HG02840 (cell line): ENCODE results near the gene PALMD.

Experiments
- ATAC-seq: cut with Tn5 transposase; IDR thresholded peaks from one replicate; pipeline ENCODE4 v1.9.1; 2021; ENCODE audit warnings: mild to moderate bottlenecking, moderate library complexity, moderate number of reproducible peaks; ENCODE audit not compliant: unreplicated experiment, low FRiP score

The PALMD gene

DNA sequence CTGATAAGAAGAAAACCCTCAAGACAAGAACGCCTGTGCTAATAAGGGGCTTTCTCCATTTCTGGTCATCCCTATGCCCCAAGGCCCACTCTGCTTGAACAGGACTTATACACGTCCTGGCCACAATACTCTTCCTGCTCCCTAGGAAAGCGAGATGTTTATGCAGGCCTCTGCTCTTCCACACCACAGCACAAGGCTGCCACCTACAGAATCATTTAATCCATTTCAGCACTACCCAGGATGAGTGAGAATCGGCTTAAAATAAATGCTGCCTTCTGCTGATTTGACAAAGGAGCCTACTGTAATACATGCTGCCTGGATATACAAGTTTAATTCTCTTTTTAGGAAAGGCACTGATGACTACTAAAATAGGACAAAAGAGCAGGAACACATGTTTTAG, 91.1 kb downstream of the PALMD start:
- no peak for ATAC-seq

DNA sequence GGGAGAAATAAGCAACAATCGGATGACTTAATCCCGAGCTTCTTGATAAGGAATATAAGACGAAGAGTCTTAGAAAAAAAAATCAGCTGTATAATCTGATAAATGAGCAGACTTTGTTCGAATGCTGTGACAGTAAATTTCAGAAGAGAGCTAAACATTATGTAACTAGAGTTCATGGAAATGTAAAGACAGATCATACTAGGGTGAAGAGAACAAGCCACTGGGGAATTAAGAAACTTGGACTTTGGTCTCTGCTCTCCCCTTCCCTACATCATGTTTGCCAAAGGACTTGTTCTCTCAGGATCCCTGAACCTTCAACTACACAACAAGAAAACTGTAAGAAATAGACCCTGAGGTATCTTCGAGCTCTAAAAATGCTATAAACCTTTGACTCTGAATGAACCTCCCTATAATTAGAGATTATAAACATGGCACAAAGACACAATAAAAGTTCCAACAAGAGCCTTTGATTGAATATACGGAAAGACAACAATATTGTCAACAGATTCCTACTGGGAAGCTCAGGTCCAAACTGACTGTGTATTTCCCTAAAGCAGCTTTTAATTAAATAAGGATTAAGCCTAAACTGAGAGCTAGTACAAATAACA, 93.0 kb downstream of the PALMD start:
- no peak for ATAC-seq

- ATAC-seq = no peak
Observed at GRCh38 chr1:99740141-99740540, 94.2 kb downstream of the PALMD start.
